Caco-2 (cell line): ENCODE data around the gene LYST. TPM values are rescaled to one million over a fixed set of nuclear protein-coding genes. Genes with fewer than 3 reads are reported as not detected.
"Not testable (repeated sequence)": the region's sequence is repeated elsewhere in the genome, so short reads cannot be mapped to it uniquely, and the experiment has no call there.

Experiments
- BruUV-seq: library from RNA; stranded (reverse); fragments of 400-500 nt; replicated peaks from 2 replicates; lab custom pipeline; 2021; lab: Mats Ljungman, UMichigan
- CTCF ChIA-PET: fragments of 300-600 bp; sonication (Branson Sonifier 250); formaldehyde crosslinking; loops from one replicate; lab custom pipeline; 2022; ENCODE audit warnings: antibody characterized with exemption; lab: Charles Lee
- POLR2A ChIA-PET: fragments of 300-600 bp; sonication (Branson Sonifier 250); formaldehyde crosslinking; loops from one replicate; lab custom pipeline; 2022; ENCODE audit warnings: antibody characterized with exemption; lab: Charles Lee
- DNase-seq, 2 experiments: peaks; one replicate each; pipeline versions ENCODE4 v3.0.0 to v3.0.0-alpha.2; 2020 to 2022
- H3K27me3 ChIP-seq: replicated peaks from 2 replicates; pipeline ENCODE4 v1.6.0; 2011; ENCODE audit warnings: low read length; ENCODE audit not compliant: control insufficient read depth, insufficient read depth
- H3K36me3 ChIP-seq: 2 replicates; pipeline ENCODE4 v1.5.1; 2011; ENCODE audit warnings: low read length; ENCODE audit not compliant: control insufficient read depth, insufficient read depth
- H3K4me1 ChIP-seq: fragments of 250-450 bp; sonication (Bioruptor Pico); 2 replicates; pipeline ENCODE4 v1.5.1; 2020; ENCODE audit warnings: mild to moderate bottlenecking
- H3K4me3 ChIP-seq: 2 replicates; pipeline ENCODE4 v1.5.1; 2011; ENCODE audit warnings: low read depth, mild to moderate bottlenecking, control low read depth, low read length
- H3K9me3 ChIP-seq: fragments of 250-450 bp; sonication (Bioruptor Pico); 2 replicates; pipeline ENCODE4 v1.5.1; 2020; ENCODE audit warnings: mild to moderate bottlenecking, moderate library complexity
- H3K27ac Mint-ChIP-seq: one replicate; pipeline ENCODE4 v1.8.0; 2022; ENCODE audit warnings: mixed read lengths; ENCODE audit not compliant: unreplicated experiment
- H3K27me3 Mint-ChIP-seq: one replicate; pipeline ENCODE4 v1.8.0; 2022; ENCODE audit warnings: mixed read lengths; ENCODE audit not compliant: insufficient read depth, unreplicated experiment
- H3K36me3 Mint-ChIP-seq: one replicate; pipeline ENCODE4 v1.8.0; 2022; ENCODE audit warnings: mild to moderate bottlenecking, mixed read lengths; ENCODE audit not compliant: insufficient read depth, unreplicated experiment
- H3K4me1 Mint-ChIP-seq: one replicate; pipeline ENCODE4 v1.8.0; 2022; ENCODE audit warnings: low read depth, mixed read lengths; ENCODE audit not compliant: unreplicated experiment
- H3K4me3 Mint-ChIP-seq: one replicate; pipeline ENCODE4 v1.8.0; 2022; ENCODE audit warnings: mild to moderate bottlenecking, moderate library complexity, mixed read lengths; ENCODE audit not compliant: unreplicated experiment
- H3K9me3 Mint-ChIP-seq: one replicate; pipeline ENCODE4 v1.8.0; 2022; ENCODE audit warnings: mixed read lengths; ENCODE audit not compliant: unreplicated experiment
- CTCF ChIP-seq, 2 experiments: fragments of 200-600 bp in 1 of 2; IDR thresholded peaks; 1 replicate in 1 of 2; 2 replicates in 1 of 2; pipeline versions ENCODE4 v1.5.1 to v1.8.0; 2011 to 2022; ENCODE audit warnings: antibody characterized with exemption in 1 of 2, control low read depth in 1 of 2, inconsistent platforms in 1 of 2, low read depth in 1 of 2, low read length in 1 of 2, mild to moderate bottlenecking in 1 of 2, moderate library complexity in 1 of 2; ENCODE audit not compliant: insufficient read depth in 1 of 2, severe bottlenecking in 1 of 2, unreplicated experiment in 1 of 2
- intact Hi-C: fragments of 100-400 bp; cut with micrococcal nuclease; formaldehyde crosslinking; loops from one replicate; pipeline ENCODE4 v1.10.0; 2022; ENCODE audit not compliant: unreplicated experiment
- total RNA-seq: library from RNA; stranded (reverse); gene quantifications from 2 replicates; pipeline ENCODE4 v1.2.3, GENCODE V29; 2022

LYST gene
- total RNA-seq, 1 experiment from 2014 or later: 5.6 TPM

GRCh38 chr1:235757587-235758096 is 109.1 kb downstream of the LYST start:
- CTCF ChIA-PET: no interaction called here
- POLR2A ChIA-PET: no interaction called here

GRCh38 chr1:235754186-235754585 is 112.5 kb downstream of the LYST start:
- H3K9me3 ChIP-seq, H3K4me3 ChIP-seq, BruUV-seq, H3K27ac Mint-ChIP-seq, intact Hi-C loops, H3K27me3 ChIP-seq, H3K27me3 Mint-ChIP-seq, POLR2A ChIA-PET, DNase-seq, H3K4me1 ChIP-seq, H3K9me3 Mint-ChIP-seq, H3K36me3 Mint-ChIP-seq, H3K4me3 Mint-ChIP-seq, H3K36me3 ChIP-seq, CTCF ChIA-PET: not testable (repeated sequence)
- H3K4me1 Mint-ChIP-seq: peaks cover 12% of the 10 kb centered on the region

More at GRCh38 chr1:235757587-235758096, 109.1 kb downstream of the LYST start:
- DNase-seq: no peak
- Mint-ChIP-seq H3K36me3 (no peaks in the 10 kb centered on the region), H3K9me3 (no peaks in the 10 kb centered on the region), H3K4me3 (no peak overlapping the region), H3K27ac (no peak overlapping the region), H3K4me1 (no peaks in the 10 kb centered on the region), H3K27me3 (no peaks in the 10 kb centered on the region)
- intact Hi-C loops: no loop called here
- BruUV-seq: no TSS peak
- no peaks in the 10 kb centered on the region for H3K27me3 ChIP-seq
- H3K4me1 ChIP-seq: no peaks in the 10 kb centered on the region
- H3K9me3 ChIP-seq: no peaks in the 10 kb centered on the region
- H3K36me3 ChIP-seq: no peaks in the 10 kb centered on the region
- H3K4me3 ChIP-seq: no peak overlapping the region
- TF ChIP-seq CTCF (IDR thresholded peaks at IDR 0.05; ENCODE audit: insufficient read depth in 1 of 2, low read depth in 1 of 2, low read length in 1 of 2, severe bottlenecking in 1 of 2, unreplicated experiment in 1 of 2): no peak

GRCh38 chr1:235749755-235750300 is 116.9 kb downstream of the LYST start:
- Mint-ChIP-seq H3K36me3 (no peaks in the 10 kb centered on the region), H3K4me3 (no peak overlapping the region), H3K27ac (no peak overlapping the region), H3K9me3 (no peaks in the 10 kb centered on the region), H3K4me1 (peaks cover 12% of the 10 kb centered on the region), H3K27me3 (no peaks in the 10 kb centered on the region)
- DNase-seq: no peak
- no peaks in the 10 kb centered on the region for H3K27me3 ChIP-seq
- POLR2A ChIA-PET: no interaction called here
- H3K4me3 ChIP-seq: no peak overlapping the region
- H3K36me3 ChIP-seq: no peaks in the 10 kb centered on the region
- CTCF ChIA-PET: no interaction called here
- no TSS peak for BruUV-seq
- no peak for TF ChIP-seq CTCF (IDR thresholded peaks at IDR 0.05; ENCODE audit: insufficient read depth in 1 of 2, low read depth in 1 of 2, low read length in 1 of 2, severe bottlenecking in 1 of 2, unreplicated experiment in 1 of 2)
- intact Hi-C loops: no loop called here
- H3K9me3 ChIP-seq: no peaks in the 10 kb centered on the region
- H3K4me1 ChIP-seq: no peaks in the 10 kb centered on the region
